Putamen (tissue), 1 donor: Measurements from ENCODE around the gene HSPE1.
"Not testable (repeated sequence)": the region's sequence is repeated elsewhere in the genome, so short reads cannot be mapped to it uniquely, and the experiment has no call there.

Experiments used
- DNase-seq: peaks from one replicate; pipeline ENCODE4 v3.0.0-alpha.2; 2016; ENCODE audit warnings: low spot score

Gene HSPE1

GRCh38 chr2:197498235-197498936 is 1.8 kb upstream of the HSPE1 start:
- DNase-seq: no peak

GRCh38 chr2:197498937-197499593 is 1.1 kb upstream of the HSPE1 start:
- peak; percentile 37 for DNase-seq

- peak; percentile 29 for DNase-seq
Observed at GRCh38 chr2:197500503-197501131, 438 bp downstream of the HSPE1 start.

DNA sequence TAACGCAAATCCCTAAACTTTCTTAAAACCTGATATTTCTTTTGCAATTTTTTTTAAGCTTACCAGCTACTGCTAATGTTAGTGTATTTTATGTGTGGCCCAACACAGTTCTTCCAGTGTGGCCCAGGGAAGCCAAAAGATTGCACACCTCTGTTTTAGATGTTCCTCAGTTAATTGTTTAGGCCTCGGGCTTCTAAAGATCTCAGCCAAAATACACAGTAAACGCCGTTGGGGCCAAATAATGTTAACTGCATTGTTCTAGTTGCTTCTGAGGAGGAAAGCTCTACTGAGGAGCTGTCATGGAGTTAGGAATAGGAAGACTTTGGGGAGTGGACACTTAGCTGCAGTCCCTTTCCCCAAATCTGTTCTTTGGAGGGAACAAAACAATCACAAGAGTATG is 2.0 kb downstream of the HSPE1 start:
- no peak for DNase-seq

- DNase-seq: no peak
Observed at GRCh38 chr2:197502685-197503084, 2.5 kb downstream of the HSPE1 start.

GRCh38 chr2:197504000-197504399 is 3.8 kb downstream of the HSPE1 start:
- no peak for DNase-seq

- DNase-seq: no peak
Observed at GRCh38 chr2:197504512-197504911, 4.3 kb downstream of the HSPE1 start.

GRCh38 chr2:197506658-197507057 is 6.5 kb downstream of the HSPE1 start:
- no peak for DNase-seq

GRCh38 chr2:197513915-197514314 is 13.7 kb downstream of the HSPE1 start:
- DNase-seq: no peak

GRCh38 chr2:197514754-197515153 is 14.6 kb downstream of the HSPE1 start:
- no peak for DNase-seq

DNA sequence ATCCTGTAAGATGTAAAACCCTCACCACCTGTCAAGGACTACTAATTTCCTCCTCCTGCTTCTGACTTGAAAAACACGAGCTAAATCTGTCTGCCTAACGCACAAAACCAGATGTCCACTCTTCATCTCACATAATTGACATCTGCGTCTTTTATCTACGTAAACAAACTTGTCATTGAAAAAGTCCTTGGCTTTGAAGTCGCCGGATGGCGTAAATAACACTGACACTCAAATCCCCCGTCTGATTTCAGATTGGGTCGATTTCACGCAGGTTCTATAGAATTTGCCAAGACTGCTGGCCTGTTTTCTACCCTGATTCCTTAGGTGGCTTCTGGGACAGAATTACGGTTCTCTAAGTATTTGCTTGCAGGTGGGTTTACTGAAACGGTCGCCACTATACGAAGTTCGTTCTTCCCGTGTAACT is 15.1 kb downstream of the HSPE1 start:
- no peak for DNase-seq

DNA sequence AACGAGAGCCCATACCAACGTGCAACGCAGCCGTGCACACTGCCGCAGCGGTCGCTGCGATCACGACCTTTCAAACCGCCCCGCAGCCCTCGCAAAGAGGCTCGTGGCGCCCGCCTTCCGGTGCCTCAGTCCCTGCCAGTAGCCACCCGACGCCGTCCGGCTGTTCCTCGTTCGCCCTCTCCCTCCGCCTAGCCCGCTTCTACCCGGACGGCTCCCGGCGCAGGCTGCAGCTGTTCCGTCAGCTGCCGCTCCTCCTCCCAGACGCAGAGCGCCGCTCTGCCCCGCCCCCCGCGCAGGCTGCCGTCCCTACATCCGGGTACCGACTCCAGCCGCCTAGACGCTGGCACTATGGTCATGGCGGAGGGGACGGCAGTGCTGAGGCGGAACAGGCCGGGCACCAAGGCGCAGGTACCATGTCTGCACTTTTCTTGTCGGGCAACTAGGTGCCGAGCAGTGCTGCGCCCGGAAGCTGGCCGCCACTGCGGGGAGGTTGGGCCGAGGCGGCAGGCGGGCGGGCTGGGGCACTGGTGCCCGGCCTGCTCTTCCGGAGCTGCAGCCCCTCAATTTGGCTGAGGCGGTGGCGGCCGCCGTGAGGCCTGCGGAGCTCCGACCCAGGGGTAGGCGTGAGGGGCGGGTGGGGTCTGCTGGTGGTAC is 15.7 kb downstream of the HSPE1 start, which contains the start of gene MOB4:
Gene MOB4 (plus strand): TSS at position 328 of the 654 bp plus-strand sequence. CDS start 21 bp downstream, at position 349.
- DNase-seq: peak; percentile 95

GRCh38 chr2:197516393-197516761 is 16.2 kb downstream of the HSPE1 start:
- no peak for DNase-seq

DNA sequence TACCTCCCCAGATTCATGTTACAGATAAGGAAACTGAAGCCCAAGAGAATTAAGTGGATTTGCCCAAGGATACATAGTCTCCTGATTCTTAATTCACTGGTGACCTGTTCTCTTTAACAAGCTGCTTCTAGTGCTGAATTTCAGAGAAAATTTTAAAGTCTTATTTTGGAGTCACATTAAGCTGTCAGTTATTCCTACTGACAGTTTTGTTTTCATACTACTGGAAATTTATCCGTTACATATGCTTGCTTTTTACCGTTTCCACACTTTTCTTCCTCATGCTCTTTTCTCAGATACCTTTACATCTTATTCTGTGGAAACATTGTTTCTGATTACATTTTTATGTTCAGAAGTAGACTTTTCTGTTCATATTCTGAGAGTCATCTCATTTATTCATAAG is 17.0 kb downstream of the HSPE1 start:
- DNase-seq: no peak

- DNase-seq: no peak
Observed at GRCh38 chr2:197538412-197538811, 38.2 kb downstream of the HSPE1 start.

- no peak for DNase-seq
Observed at GRCh38 chr2:197539734-197540133, 39.6 kb downstream of the HSPE1 start.

DNA sequence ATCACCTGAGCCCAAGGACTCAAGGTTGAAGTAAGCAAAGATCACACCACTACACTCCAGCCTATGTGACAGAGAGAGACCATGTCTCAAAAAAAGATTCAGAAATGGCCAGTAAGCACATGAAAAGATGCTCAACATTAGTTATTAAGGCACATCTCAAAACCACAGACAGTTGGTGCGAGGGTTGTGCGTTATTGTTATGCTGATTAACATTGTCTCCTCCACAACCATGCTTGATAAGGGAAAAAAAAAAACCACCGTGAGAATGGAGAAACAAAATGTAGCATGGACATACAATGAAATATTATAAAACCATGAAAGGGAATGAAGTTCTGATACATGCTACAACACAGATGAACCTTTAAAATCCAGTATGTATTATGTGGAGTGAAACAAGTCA is 43.0 kb downstream of the HSPE1 start:
- no peak for DNase-seq

- no peak for DNase-seq
Observed at GRCh38 chr2:197547163-197547900, 47.2 kb downstream of the HSPE1 start.

- no peak for DNase-seq
Observed at GRCh38 chr2:197548582-197548981, 48.4 kb downstream of the HSPE1 start.

DNA sequence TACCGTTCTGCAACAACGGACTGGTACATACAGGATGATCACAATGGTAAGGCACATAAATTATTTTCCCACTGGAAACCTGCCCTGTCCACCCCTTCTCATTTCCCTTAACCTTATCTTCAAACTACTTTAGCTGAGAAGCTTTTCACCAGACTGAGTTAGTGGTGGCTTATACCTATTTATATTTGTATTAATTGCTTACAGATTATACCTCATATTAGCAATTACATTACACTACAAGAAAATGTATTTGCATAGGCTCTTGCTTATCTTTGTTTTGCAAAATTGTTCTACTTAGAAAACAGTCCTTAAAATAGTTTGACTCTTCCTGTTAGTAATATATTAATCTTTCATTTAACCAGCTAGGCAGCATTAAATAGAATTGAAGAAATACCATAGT is 51.1 kb downstream of the HSPE1 start:
- not testable (repeated sequence) for DNase-seq
